Measurements from ENCODE around the gene EDEM3.
"Not testable (repeated sequence)": the region's sequence is repeated elsewhere in the genome, so short reads cannot be mapped to it uniquely, and the experiment has no call there.

Gene EDEM3

GRCh38 chr1:184754476-184755225, at the start of gene EDEM3:
TSS of gene EDEM3 (minus strand) at chr1:184754858. CDS start at chr1:184754646, 212 bp downstream.
- DNase-seq (ENCODE audit: low read depth in 1 of 2, low spot score in 1 of 2), result peak; percentile 91 to 92

- no peak for DNase-seq (ENCODE audit: low read depth in 1 of 2, low spot score in 1 of 2)
Observed at GRCh38 chr1:184804220-184804619, 49.6 kb upstream of the EDEM3 start.

- DNase-seq (ENCODE audit: low read depth in 1 of 2, low spot score in 1 of 2), result no peak
Observed at GRCh38 chr1:184803180-184803492, 48.5 kb upstream of the EDEM3 start.

- no peak for DNase-seq (ENCODE audit: low read depth in 1 of 2, low spot score in 1 of 2)
Observed at GRCh38 chr1:184802354-184803179, 47.9 kb upstream of the EDEM3 start.

- DNase-seq (ENCODE audit: low read depth in 1 of 2, low spot score in 1 of 2), result no peak
Observed at GRCh38 chr1:184801503-184801902, 46.8 kb upstream of the EDEM3 start.

GRCh38 chr1:184800876-184801275, 46.2 kb upstream of the EDEM3 start:
- no peak for DNase-seq (ENCODE audit: low read depth in 1 of 2, low spot score in 1 of 2)

GRCh38 chr1:184793967-184794366, 39.3 kb upstream of the EDEM3 start:
- no peak for DNase-seq (ENCODE audit: low read depth in 1 of 2, low spot score in 1 of 2)

GRCh38 chr1:184792450-184792969, 37.9 kb upstream of the EDEM3 start:
- no peak for DNase-seq (ENCODE audit: low read depth in 1 of 2, low spot score in 1 of 2)

GRCh38 chr1:184791550-184791900, 36.9 kb upstream of the EDEM3 start:
- no peak for DNase-seq (ENCODE audit: low read depth in 1 of 2, low spot score in 1 of 2)

GRCh38 chr1:184790642-184791549, 36.2 kb upstream of the EDEM3 start:
- DNase-seq (ENCODE audit: low read depth in 1 of 2, low spot score in 1 of 2), result no peak

- DNase-seq (ENCODE audit: low read depth in 1 of 2, low spot score in 1 of 2), result no peak
Observed at GRCh38 chr1:184789884-184790283, 35.2 kb upstream of the EDEM3 start.

GRCh38 chr1:184788970-184789369, 34.3 kb upstream of the EDEM3 start:
- DNase-seq (ENCODE audit: low read depth in 1 of 2, low spot score in 1 of 2), result no peak

GRCh38 chr1:184785529-184785928, 30.9 kb upstream of the EDEM3 start:
- no peak for DNase-seq (ENCODE audit: low read depth in 1 of 2, low spot score in 1 of 2)

GRCh38 chr1:184783723-184784122, 29.1 kb upstream of the EDEM3 start:
- not testable (repeated sequence) for DNase-seq (ENCODE audit: low read depth in 1 of 2, low spot score in 1 of 2)

GRCh38 chr1:184781941-184782340, 27.3 kb upstream of the EDEM3 start:
- DNase-seq (ENCODE audit: low read depth in 1 of 2, low spot score in 1 of 2), result no peak

GRCh38 chr1:184775885-184776284, 21.2 kb upstream of the EDEM3 start:
- DNase-seq (ENCODE audit: low read depth in 1 of 2, low spot score in 1 of 2), result no peak

GRCh38 chr1:184775329-184775728, 20.7 kb upstream of the EDEM3 start:
- no peak for DNase-seq (ENCODE audit: low read depth in 1 of 2, low spot score in 1 of 2)

GRCh38 chr1:184773762-184774320, 19.2 kb upstream of the EDEM3 start:
- no peak for DNase-seq (ENCODE audit: low read depth in 1 of 2, low spot score in 1 of 2)

GRCh38 chr1:184771190-184771691, 16.6 kb upstream of the EDEM3 start:
- no peak for DNase-seq (ENCODE audit: low read depth in 1 of 2, low spot score in 1 of 2)

GRCh38 chr1:184770181-184770979, 15.7 kb upstream of the EDEM3 start:
- no peak for DNase-seq (ENCODE audit: low read depth in 1 of 2, low spot score in 1 of 2)

All from stimulated activated CD4-positive, alpha-beta T cell treated with anti-CD3 and anti-CD28 coated beads, Interleukin-15, amount 100 ng/mL, for 1 hour (primary cell).